Right renal cortex interstitium (tissue), 3 donors: ENCODE results near the gene BLOC1S5. TPM values are rescaled to one million over a fixed set of nuclear protein-coding genes. Genes with fewer than 3 reads are reported as not detected.

ENCODE experiments used
- DNase-seq, 3 donors: peaks; one replicate each; pipeline ENCODE4 v3.0.0-alpha.2; 2013; ENCODE audit warnings: low read depth in 3 of 3, low spot score in 2 of 3
- polyA plus RNA-seq, 3 donors: library from polyadenylated mRNA; unstranded; fragments of 120-200 nt; gene quantifications; one replicate each; pipeline ENCODE4 v1.2.1, GENCODE V29; 2013; ENCODE audit not compliant: insufficient read length in 3 of 3

The BLOC1S5 gene
- polyA plus RNA-seq, 3 donors, result 33.4 to 37.3 (median 35.3) TPM

GRCh38 chr6:8082954-8083858 is 19.0 kb upstream of the BLOC1S5 start:
- no peak for DNase-seq

GRCh38 chr6:8082572-8082953 is 18.4 kb upstream of the BLOC1S5 start:
- no peak for DNase-seq

- DNase-seq, result no peak
Measured at GRCh38 chr6:8080362-8081151, 16.4 kb upstream of the BLOC1S5 start.

- DNase-seq, result no peak
Measured at GRCh38 chr6:8079126-8079525, 14.9 kb upstream of the BLOC1S5 start.

DNA sequence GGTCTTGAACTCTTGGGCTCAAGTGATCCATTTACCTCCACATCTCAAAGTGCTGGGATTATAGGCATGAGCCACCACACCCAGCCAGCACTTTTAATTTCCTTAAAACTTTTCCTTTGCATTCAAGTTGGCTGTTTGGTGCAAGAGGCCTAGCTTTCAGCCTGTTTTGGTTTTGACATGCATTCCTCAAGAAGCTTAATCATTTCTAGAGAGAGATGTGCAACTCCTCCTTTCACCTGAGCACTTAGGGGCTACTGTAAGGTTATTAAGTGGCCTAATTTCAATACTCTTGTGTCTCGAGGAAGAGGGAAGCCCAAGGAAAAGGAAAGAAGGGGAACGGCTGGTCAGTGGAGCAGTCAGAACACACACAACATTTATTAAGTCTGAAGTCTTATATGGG is 13.8 kb upstream of the BLOC1S5 start:
- DNase-seq, result no peak

- DNase-seq, result no peak
Measured at GRCh38 chr6:8075704-8076103, 11.5 kb upstream of the BLOC1S5 start.

DNA sequence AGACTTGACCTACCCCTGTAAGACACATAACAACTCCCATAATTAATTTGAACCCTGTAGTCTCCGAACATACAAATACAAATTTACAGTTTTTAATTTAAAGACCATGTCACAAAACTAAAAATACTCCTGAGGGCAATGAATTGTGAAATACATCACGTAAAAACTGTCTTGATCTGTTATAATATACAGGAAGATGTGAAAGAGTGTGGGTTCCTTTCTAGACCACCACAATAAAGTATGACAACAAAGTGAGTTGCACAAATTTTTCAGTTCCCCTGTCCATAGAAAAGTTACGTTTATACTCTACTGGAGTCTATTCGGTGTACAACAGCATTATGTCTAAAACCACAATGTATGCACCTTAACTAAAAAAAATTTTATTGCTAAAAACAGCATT is 11.0 kb upstream of the BLOC1S5 start:
- DNase-seq, result no peak

- DNase-seq, result no peak
Measured at GRCh38 chr6:8074213-8074612, 10.0 kb upstream of the BLOC1S5 start.

GRCh38 chr6:8073758-8074157 is 9.6 kb upstream of the BLOC1S5 start:
- DNase-seq, result no peak

GRCh38 chr6:8070718-8071117 is 6.5 kb upstream of the BLOC1S5 start:
- no peak for DNase-seq

- no peak for DNase-seq
Measured at GRCh38 chr6:8069631-8070284, 5.6 kb upstream of the BLOC1S5 start.

DNA sequence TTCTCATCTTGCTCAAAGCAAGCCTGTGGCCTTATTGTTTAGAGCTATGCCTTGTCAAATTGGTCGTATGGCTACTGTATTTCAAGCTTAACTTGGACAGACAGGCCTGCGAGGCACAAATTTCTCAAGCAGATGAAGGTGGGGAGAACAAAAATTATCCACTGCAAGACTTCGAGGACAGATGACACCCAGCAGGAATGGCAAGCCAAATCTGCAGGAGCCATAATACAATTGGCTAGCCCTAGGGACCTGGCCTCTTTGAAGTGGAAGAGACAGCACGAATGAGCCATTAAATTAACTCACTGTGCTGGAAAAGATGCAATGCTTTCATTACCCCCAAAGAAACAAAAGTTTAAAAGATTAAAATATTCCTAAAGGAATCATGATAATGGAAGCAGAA is 5.0 kb upstream of the BLOC1S5 start:
- no peak for DNase-seq

DNA sequence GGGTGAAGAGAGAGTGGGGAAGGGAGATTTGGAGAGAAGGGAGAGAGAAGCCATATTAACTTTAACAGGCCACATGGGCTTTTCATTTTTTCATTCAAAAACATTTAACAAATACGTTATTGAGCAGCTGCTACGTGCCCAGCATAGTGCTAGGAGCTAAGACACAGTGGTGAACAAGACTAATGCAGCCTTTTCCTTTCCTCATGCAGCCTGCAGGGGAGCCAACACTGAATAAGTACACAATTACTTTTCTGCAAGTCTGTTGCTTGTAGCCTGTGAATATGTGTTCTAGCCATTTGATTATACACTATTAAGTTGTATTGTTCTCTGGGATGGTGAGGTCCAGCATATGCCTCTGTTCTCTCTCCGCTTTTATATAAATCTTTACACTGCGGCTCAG is 1.9 kb upstream of the BLOC1S5 start:
- DNase-seq, result no peak

DNA sequence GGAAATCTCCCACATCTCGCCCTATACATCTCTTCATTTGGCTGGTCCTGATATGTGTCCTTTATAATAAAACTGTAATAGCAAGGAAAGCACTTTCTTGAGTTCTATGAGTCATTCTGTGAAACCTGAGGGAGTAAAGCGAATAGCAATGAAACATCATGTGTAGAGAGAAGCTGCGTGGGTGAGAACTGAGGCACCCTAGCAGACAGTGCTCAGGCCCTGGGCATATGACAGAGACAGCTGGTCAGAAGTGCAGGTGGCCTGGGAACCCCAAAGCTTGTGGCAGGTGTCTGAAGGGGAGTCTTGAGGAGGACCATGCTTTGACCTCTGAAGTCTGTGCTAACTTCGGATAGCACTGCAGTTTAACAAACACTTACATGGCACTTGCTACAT is 1.3 kb upstream of the BLOC1S5 start:
- no peak for DNase-seq

GRCh38 chr6:8064638-8065518 is 689 bp upstream of the BLOC1S5 start:
- DNase-seq, result no peak

DNA sequence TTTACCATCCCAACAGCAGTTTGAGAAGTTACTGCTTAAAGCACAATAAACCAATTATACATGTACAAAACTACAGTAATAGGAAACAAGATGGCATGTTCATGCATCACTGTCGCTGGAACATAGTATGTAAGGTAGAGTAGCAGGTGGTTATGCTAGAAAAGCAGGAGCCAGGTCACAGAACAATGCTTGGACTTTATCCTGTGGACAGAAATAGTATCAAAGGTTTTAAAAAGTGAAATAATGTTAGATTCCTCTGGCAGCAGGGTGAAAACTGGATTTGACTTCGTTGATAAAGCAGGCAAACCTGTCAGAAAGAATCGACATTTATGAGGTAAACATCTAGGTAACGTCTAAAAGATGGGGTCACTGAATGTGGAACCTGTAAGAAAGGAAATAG is 2.5 kb downstream of the BLOC1S5 start:
- no peak for DNase-seq

GRCh38 chr6:8060346-8060745 is 3.8 kb downstream of the BLOC1S5 start:
- no peak for DNase-seq

DNA sequence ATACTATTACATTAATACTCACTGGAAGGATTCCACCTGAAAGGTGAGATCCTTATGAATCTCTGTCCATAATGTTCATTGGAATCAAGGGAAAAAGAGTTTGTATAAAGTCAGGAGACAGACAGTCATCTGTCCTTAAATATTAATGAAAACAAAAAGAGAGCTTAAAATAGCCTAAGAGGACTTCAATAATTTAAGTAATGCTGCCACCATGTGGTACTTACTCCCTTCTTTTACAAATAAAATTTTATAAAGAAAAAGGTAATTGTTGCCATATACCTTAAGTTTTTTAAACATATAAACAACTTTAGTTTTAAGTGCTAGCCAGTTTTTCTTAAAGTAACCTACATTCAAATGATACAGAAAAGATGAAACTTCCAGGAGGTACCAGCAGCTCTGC is 5.1 kb downstream of the BLOC1S5 start:
- no peak for DNase-seq

- DNase-seq, result no peak
Measured at GRCh38 chr6:8057793-8058192, 6.4 kb downstream of the BLOC1S5 start.

GRCh38 chr6:8057263-8057662 is 6.9 kb downstream of the BLOC1S5 start:
- no peak for DNase-seq
